HG03103 (cell line): ENCODE results near the gene INSIG2.
A peak's percentile ranks its signal among the peaks of the same experiment; 100 is the strongest.
"Not testable (repeated sequence)": the region's sequence is repeated elsewhere in the genome, so short reads cannot be mapped to it uniquely, and the experiment has no call there.

ENCODE experiments used
- ATAC-seq: cut with Tn5 transposase; IDR thresholded peaks from one replicate; pipeline ENCODE4 v1.9.1; 2021; ENCODE audit warnings: low read depth; ENCODE audit not compliant: unreplicated experiment

Gene INSIG2

GRCh38 chr2:118059919-118060478, 28.3 kb upstream of the INSIG2 start:
- no peak for ATAC-seq

DNA sequence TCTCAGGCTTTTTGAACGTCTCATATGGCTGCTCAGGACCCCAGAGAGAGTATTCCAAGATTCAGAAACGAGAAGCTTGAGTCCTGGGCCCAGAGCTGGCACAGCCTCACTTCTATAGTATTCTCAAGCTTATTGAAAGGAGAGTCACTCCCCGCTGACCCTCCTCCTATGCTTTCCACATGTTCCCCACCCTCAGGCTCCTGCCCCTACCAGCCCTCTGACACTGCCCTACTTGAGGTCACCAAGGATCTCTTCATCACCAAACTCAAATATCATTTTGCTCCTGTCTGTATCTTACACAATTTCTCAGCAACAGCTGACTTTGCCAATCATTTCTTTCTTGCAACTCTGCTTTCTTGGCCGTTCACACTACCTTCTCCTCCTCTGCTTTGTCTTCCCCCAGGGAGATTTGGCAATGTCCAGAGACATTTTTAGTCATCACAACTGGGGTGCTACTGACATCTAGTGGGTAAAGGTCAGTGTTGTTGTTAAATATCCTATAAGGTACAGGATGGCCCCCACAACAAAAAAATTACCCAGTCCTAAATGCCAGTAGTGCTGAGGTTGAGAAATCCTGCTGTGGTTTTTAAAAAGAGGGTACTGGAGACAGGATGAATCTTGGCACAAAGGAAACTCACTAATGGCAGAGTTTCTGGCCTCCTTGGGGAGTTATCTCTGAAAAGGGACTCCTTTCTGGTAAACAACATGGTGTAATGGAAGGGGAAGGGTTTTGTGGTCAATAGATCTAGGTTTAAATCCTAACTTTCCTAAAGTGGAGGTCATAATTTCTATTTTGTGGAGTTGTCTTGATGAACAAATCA, 26.9 kb upstream of the INSIG2 start:
- ATAC-seq: peak; percentile 71

GRCh38 chr2:118062048-118062447, 26.2 kb upstream of the INSIG2 start:
- no peak for ATAC-seq

DNA sequence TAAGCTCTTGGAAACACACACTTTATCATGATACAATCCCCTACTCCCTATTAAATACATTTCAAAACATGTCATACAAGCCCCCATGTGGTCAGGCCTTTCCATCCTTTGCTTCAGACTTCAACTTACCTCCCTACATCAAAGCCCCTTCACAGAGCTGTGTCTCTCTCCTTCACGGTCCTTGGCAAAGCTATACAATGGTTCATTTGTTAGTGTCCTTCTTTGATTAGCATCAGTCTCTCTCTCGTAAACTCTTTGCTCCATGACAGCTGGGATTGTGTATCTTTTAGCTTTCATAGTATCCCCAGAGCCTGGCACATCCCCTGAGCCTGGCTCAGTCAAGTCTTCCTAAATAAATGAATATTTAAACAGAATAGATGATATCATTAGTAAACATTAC, 25.6 kb upstream of the INSIG2 start:
- no peak for ATAC-seq

DNA sequence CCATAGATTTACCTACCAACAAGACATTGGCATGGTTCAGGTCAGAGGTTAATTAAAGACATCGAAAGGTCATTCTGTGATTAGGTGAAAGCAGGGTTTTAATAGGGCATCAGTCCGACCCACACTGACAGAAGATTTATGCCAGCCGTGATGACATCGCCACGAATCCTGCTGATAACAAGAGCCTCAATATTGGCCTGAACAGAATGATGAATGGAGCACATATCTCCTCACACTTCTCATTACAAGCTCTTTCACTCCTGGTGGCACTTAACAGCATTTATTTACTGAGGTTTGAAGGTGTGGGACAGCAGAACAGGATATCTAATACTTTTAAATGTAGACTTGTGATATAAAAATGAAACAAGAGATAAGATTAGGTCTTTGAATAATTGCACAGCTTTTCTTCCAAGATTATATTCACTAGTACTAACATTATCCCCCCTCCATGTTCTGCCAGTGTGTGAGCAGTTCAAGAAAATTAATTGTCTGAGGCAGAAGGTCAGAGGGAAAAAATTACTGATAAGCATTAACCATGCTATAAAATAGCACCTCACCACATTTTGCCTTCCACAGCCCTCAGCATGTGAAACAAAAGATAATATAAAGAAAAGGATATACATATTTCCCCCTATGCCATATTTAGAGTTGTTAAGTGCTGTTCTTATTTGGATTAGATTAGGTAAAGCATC, 23.1 kb upstream of the INSIG2 start:
- ATAC-seq: no peak

GRCh38 chr2:118065921-118066511, 22.3 kb upstream of the INSIG2 start:
- ATAC-seq: no peak

DNA sequence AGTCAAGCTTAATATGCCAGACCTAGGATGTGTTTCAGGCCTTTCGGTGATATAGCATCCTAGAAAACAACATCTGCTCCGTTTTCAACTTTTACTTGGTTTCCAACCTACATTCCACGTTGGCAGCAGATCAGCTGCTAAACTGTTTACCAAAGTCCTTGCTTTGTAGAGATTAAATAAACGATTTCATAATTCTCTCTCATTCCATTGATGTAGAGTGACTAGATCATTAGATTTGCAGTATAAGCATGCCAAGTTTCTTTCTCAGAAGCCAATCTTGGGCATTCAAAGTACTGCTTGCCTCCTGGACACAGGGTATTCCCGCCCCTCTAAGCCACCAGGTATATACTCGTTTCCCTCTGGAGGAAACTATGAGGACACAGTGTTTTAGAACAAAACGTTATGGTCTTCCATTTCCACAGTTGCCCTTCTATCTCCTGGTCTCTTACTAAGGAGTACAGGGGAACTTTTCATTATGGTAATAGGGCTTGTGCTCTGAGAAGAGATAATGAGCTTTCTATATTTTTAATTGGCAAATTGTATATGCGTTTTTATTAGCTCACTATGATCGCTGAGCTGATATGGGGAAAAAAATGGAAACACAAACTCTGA, 10.5 kb upstream of the INSIG2 start:
- ATAC-seq: no peak

- ATAC-seq: no peak
These were observed 9.5 kb upstream of the INSIG2 start for GRCh38 chr2:118078734-118079133.

GRCh38 chr2:118084491-118085089, 3.7 kb upstream of the INSIG2 start:
- ATAC-seq: no peak

GRCh38 chr2:118085173-118086023, 2.9 kb upstream of the INSIG2 start:
- ATAC-seq: no peak

DNA sequence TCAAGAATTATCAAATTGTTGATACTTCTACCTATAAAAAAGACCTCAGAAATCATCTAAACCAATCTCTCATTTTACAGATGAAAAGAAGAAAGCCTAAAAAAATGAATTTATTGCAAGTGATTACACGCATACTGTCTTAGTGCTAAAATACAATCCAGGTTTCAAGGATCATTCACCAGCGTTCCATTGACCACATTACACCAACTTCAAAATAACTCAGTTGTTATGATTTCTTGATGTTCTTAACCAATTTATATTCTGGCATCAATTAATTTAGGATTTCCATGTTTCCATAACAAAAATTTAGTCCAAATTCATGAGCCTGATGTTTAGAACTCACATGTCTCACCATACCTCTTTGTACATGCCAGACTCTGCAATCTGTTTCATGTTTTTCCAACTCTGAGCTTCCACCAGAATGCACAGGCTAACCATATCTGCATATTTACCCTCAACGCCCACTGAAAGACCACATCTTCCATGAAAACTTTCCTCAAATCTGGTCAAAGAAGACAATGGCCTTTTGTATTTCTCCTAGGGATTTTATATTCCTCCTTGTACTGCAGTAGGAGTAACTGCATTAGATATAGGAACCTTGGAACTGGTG, 2.1 kb upstream of the INSIG2 start:
- no peak for ATAC-seq

- no peak for ATAC-seq
These were observed 999 bp downstream of the INSIG2 start for GRCh38 chr2:118089139-118089800.

- no peak for ATAC-seq
These were observed 2.3 kb downstream of the INSIG2 start for GRCh38 chr2:118090387-118091139.

- no peak for ATAC-seq
These were observed 2.8 kb downstream of the INSIG2 start for GRCh38 chr2:118091140-118091478.

DNA sequence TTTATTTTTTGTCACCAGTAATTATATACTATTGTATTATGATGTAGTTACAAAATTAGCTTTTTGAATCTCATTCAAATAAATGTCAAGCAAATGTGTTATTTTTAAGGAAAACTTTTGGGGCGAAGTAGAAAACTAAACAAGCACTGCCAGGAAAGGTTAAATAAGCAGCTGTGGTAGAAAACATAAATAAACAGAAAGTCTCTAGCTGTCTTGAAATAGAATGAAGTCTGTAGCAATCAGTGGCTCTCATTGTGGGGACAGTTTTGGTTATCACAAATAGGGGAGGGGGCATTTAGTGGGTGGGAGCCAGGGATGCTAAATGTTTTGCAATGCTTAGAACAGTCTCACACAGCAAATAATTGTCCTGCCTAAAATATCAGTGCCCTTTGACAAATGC, 3.4 kb downstream of the INSIG2 start:
- no peak for ATAC-seq

DNA sequence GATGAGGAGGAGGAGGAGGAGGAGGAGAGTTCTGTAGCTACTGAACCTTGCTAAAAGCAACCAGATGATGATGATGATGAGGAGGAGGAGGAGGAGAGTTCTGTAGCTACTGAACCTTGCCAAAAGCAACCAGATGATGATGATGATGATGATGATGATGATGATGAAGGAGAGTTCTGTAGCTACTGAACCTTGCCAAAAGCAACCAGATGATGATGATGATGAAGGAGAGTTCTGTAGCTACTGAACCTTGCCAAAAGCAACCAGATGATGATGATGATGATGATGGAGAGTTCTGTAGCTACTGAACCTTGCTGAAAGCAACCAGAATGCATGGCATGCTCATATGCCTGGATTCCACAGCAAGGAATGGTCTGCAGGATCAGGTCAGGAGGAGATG, 5.8 kb downstream of the INSIG2 start:
- not testable (repeated sequence) for ATAC-seq

DNA sequence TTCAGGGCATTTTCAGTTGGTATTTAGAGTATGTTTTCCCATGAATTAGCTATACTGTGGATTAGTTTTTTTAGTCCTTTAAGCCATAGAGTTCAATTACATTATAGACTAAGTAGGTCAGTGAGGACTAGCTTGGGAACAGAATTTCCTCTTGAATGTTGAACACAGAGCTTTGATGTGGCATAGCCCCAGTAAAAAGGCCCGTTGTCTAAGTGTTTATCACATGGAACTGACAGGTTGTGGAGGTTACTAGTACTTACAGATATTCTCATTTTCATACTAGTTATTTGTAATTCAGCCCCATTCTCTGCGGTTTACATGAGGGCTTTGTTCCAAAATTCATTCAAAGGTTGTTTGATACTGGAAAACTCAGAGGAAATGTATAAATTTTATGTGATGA, 6.2 kb downstream of the INSIG2 start:
- ATAC-seq: no peak

- ATAC-seq: no peak
These were observed 7.3 kb downstream of the INSIG2 start for GRCh38 chr2:118095610-118096009.
